ENCODE results near the gene ZNF684.
"Not testable (repeated sequence)": the region's sequence is repeated elsewhere in the genome, so short reads cannot be mapped to it uniquely, and the experiment has no call there.

Gene ZNF684

DNA sequence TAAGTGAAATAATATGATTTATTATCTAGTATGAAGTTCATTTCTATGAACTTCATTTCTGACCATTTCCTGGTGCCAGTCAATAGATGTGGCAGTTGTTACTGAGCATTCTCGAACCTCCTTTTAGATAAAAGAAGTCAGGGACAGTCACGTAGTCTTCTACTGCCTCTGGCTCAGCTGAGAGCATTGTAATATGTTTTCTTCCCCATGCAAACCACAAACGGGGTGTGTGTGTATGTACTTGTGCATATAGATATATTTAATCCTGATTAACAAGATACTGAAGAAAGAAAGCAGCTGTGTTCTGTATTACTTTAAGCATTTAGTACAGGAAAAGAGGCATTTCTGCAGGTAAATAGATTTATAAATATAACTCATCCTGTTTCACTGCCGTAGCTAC, 21.6 kb downstream of the ZNF684 start:
- Mint-ChIP-seq H3K27me3 (no peaks in the 10 kb centered on the region), H3K27ac (no peak overlapping the region), H3K4me1 (no peaks in the 10 kb centered on the region), H3K9me3 (no peaks in the 10 kb centered on the region), H3K4me3 (no peak overlapping the region), H3K36me3 (peaks cover 3% of the 10 kb centered on the region)
- ATAC-seq (ENCODE audit: low read depth), result no peak
- DNase-seq (ENCODE audit: low spot score in 2 of 2), result no peak

DNA sequence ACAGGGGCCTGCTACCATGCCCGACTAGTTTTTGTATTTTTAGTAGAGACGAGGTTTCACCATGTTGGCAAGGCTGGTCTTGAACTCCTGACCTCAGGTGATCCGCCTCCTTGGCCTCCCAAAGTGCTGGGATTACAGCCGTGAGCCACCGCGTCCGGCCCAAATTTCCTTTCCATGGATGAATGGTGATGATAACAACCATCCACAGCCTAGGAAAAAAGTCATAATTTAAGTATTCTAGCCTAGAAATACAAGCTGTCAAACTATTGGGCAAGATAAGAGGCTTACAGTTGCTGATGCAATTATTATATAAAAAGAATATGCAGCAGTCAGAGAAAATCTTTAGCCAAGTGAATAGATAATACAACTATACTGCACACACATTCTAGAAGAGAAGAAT, 23.4 kb downstream of the ZNF684 start:
- not testable (repeated sequence) for H3K27ac Mint-ChIP-seq; H3K4me1 Mint-ChIP-seq; ATAC-seq (ENCODE audit: low read depth); H3K4me3 Mint-ChIP-seq; H3K9me3 Mint-ChIP-seq; H3K36me3 Mint-ChIP-seq; DNase-seq (ENCODE audit: low spot score in 2 of 2); H3K27me3 Mint-ChIP-seq

DNA sequence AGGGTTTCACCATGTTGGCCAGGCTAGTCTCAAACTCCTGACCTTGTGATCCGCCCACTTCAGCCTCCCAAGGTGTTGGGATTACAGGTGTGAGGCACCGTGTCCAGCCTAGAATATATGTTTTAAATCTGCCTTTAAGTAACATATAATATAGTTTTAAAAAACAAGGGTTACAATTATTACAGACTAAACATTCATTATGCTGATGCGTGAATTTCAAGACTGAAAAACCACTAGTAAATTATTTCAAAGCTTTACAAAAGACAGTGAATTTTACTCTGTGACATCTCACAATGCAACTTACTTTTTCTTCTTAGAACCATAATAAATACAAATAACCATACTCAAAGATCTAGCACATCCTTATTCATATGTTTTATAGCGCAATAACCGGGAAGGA, 24.7 kb downstream of the ZNF684 start:
- no peaks in the 10 kb centered on the region for H3K9me3 Mint-ChIP-seq
- H3K27ac Mint-ChIP-seq, result no peak overlapping the region
- no peak for DNase-seq (ENCODE audit: low spot score in 2 of 2)
- H3K4me1 Mint-ChIP-seq, result no peaks in the 10 kb centered on the region
- no peak overlapping the region for H3K4me3 Mint-ChIP-seq
- H3K27me3 Mint-ChIP-seq, result peaks cover 2% of the 10 kb centered on the region
- no peak for ATAC-seq (ENCODE audit: low read depth)
- H3K36me3 Mint-ChIP-seq, result no peaks in the 10 kb centered on the region

DNA sequence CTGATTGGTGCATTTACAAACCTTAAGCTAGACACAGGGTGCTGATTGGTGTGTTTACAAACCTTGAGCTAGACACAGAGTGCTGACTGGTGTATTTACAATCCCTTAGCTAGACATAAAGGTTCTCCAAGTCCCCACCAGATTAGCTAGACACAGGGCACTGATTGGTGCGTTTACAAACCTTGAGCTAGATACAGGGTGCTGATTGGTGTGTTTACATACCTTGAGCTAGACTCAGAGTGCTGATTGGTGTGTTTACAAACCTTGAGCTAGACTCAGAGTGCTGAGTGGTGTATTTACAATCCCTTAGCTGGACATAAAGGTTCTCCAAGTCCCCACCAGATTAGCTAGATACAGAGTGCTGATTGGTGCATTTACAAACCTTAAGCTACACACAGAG, 26.8 kb downstream of the ZNF684 start:
- H3K4me3 Mint-ChIP-seq; ATAC-seq (ENCODE audit: low read depth); H3K9me3 Mint-ChIP-seq; H3K4me1 Mint-ChIP-seq; DNase-seq (ENCODE audit: low spot score in 2 of 2); H3K27me3 Mint-ChIP-seq; H3K36me3 Mint-ChIP-seq; H3K27ac Mint-ChIP-seq: not testable (repeated sequence)

DNA sequence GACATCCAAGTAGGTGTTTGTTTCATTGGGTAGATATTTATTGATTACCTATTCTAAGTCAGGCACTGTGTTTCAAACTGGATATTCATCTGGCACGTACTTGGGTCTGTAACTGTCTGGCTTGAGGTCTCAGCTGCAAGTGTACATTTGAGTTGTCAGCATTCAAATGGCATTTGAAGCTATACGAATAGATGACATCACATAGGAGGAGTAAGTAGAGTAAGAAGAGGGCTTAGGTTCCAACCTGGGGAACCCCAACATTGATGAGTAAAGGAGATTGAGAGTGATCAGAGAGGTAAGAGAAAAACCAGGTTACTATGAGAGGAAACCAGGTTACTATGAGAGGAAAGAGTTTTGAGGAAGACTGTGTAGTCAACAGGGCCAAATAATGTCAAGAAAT, 30.7 kb downstream of the ZNF684 start:
- Mint-ChIP-seq H3K27me3 (peaks cover 20% of the 10 kb centered on the region), H3K36me3 (peaks cover 4% of the 10 kb centered on the region), H3K9me3 (peaks cover 3% of the 10 kb centered on the region), H3K4me1 (no peaks in the 10 kb centered on the region), H3K4me3 (no peak overlapping the region), H3K27ac (no peak overlapping the region)
- DNase-seq (ENCODE audit: low spot score in 2 of 2) (no peak), ATAC-seq (ENCODE audit: low read depth) (no peak)

DNA sequence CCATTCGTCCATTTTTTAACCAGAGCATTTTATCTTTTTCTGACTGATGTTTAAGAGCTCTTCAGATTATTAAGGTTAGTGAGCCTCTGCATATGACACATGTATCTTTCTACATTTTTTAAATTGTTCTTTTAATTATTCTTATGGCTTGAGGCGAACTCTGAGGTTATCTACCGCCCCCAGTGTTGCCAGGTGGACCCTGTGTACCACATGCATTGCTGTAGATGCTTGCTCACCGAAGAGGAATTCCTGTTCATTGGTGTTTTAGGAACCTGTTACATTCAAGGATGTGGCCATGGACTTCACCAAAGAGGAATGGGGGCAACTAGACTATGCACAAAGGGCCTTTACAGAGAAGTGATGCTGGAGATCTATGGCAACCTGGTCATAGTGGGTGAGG, 31.8 kb downstream of the ZNF684 start:
- Mint-ChIP-seq H3K27ac (no peak overlapping the region), H3K36me3 (peaks cover 4% of the 10 kb centered on the region), H3K27me3 (peaks cover 20% of the 10 kb centered on the region), H3K4me1 (no peaks in the 10 kb centered on the region), H3K9me3 (peaks cover 3% of the 10 kb centered on the region), H3K4me3 (no peak overlapping the region)
- ATAC-seq (ENCODE audit: low read depth), result no peak
- no peak for DNase-seq (ENCODE audit: low spot score in 2 of 2)

DNA sequence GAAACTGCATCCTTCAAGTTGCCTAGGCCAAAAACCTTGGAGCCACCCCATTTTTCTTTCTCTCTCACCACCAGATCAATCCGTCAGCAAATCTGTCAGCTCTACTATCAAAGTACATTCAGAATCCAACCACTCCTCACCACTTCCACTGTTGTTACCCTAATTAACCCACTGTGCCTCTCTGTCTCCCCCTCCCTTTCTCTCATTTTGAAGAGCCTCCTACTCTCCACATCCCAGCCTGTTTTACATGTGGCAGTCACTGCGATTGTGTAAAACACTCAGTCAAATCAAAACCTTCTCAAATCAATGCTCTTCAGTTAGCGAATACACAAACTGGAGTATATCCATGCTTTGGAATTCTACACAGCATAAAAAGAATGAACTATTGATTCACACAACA, 33.1 kb downstream of the ZNF684 start:
- Mint-ChIP-seq H3K27me3 (peaks cover 20% of the 10 kb centered on the region), H3K36me3 (peaks cover 4% of the 10 kb centered on the region), H3K9me3 (peaks cover 3% of the 10 kb centered on the region), H3K4me3 (no peak overlapping the region), H3K27ac (no peak overlapping the region), H3K4me1 (no peaks in the 10 kb centered on the region)
- no peak for ATAC-seq (ENCODE audit: low read depth)
- no peak for DNase-seq (ENCODE audit: low spot score in 2 of 2)

DNA sequence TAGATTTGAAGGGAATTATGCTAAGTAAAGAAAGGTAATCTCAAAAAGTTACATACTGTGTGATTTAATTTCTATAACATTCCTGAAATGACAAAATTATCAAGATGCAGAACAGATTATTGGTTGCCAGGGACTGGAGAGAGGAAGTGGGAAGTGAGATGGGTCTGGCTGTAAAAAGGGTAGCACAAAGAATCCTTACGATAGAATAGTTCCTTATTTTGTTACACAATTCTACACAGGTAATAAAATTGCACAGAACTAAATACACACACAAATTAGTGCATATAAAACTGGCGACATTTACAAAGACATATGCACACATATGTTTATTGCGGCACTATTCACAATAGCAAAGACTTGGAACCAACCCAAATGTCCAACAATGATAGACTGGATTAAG, 33.5 kb downstream of the ZNF684 start:
- Mint-ChIP-seq H3K4me3 (no peak overlapping the region), H3K36me3 (peaks cover 4% of the 10 kb centered on the region), H3K27ac (no peak overlapping the region), H3K9me3 (peaks cover 3% of the 10 kb centered on the region), H3K27me3 (peaks cover 20% of the 10 kb centered on the region), H3K4me1 (no peaks in the 10 kb centered on the region)
- ATAC-seq (ENCODE audit: low read depth) (no peak), DNase-seq (ENCODE audit: low spot score in 2 of 2) (no peak)

DNA sequence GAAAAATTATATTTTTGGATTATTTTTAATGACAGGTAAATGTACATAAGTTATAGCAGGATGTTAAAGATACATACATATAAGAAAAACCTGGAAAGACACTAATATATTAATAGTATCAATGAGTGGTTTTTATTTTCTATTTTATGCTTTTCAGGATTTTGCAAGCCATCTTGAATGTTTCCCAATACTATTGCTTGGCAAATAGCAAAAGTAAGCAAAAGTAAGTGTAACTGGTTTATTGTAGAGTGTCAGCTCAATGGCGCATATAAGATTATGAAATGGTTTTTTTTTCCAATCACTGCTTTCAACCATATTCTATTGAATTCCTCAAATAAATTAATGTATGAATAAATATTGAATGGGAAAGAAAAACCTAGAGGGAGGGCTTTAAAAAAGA, 36.4 kb downstream of the ZNF684 start:
- Mint-ChIP-seq H3K9me3 (peaks cover 3% of the 10 kb centered on the region), H3K36me3 (peaks cover 4% of the 10 kb centered on the region), H3K27me3 (peaks cover 15% of the 10 kb centered on the region), H3K4me1 (no peaks in the 10 kb centered on the region), H3K4me3 (no peak overlapping the region), H3K27ac (no peak overlapping the region)
- DNase-seq (ENCODE audit: low spot score in 2 of 2), result no peak
- ATAC-seq (ENCODE audit: low read depth), result no peak

DNA sequence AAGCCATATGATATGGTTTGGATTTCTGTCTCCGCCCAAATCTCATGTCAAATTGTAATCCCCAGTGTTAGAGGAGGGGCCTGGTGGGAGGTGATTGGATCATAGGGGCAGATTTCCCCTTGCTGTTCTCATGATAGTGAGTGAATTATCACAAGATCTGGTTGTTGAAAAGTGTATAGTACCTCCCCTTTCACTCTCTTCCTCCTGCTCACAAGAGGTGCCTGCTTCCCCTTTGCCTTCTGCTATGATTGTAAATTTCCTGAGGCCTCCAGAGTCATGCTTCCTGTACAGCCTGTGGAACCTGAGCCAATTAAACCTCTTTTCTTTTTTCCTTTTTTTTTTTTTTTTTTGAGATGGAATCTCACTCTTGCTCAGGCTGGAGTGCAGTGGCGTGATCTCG, 43.4 kb downstream of the ZNF684 start:
- DNase-seq (ENCODE audit: low spot score in 2 of 2); ATAC-seq (ENCODE audit: low read depth); H3K9me3 Mint-ChIP-seq; H3K36me3 Mint-ChIP-seq; H3K4me1 Mint-ChIP-seq; H3K4me3 Mint-ChIP-seq; H3K27me3 Mint-ChIP-seq; H3K27ac Mint-ChIP-seq: not testable (repeated sequence)

DNA sequence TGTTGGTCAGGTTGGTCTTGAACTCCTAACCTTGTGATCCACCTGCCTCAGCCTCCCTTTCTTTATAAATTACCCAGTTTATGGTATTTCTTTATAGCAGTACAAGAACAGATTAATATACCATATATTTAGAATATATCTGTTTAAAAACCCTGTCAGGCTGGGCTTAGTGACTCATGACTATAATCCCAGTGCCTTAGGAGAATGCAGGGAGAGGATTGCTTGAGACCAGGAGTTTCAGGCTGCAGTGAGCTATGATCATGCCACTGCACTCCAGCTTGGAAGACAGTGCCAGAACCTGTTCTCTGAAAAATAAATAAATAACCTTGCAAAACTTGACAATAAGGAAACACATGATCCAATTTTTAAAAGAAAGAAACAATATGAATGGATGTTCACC, 43.9 kb downstream of the ZNF684 start:
- DNase-seq (ENCODE audit: low spot score in 2 of 2) (no peak), ATAC-seq (ENCODE audit: low read depth) (no peak)
- no peaks in the 10 kb centered on the region for H3K9me3 Mint-ChIP-seq
- no peak overlapping the region for H3K27ac Mint-ChIP-seq
- no peaks in the 10 kb centered on the region for H3K36me3 Mint-ChIP-seq
- no peak overlapping the region for H3K4me3 Mint-ChIP-seq
- H3K27me3 Mint-ChIP-seq, result peaks cover 10% of the 10 kb centered on the region
- no peaks in the 10 kb centered on the region for H3K4me1 Mint-ChIP-seq

DNA sequence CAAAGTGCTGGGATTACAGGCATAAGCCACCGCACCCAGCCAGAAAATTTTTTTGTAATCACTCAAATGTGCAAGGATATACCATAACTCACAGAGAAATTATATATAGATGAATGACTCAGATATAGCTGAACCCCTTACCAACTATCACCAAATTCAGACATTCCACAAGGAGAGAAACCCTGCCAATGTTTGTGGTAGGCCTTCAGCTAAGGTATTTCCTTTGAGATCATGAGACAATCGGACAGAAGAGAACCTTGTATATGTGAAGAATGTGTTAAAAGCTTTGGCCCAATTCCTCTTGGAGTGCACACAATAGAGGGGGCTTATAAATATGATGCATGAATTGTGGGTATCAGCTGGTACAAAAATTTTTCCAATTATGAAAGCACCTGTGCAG, 50.7 kb downstream of the ZNF684 start:
- ATAC-seq (ENCODE audit: low read depth) (no peak), DNase-seq (ENCODE audit: low spot score in 2 of 2) (no peak)
- H3K4me1 Mint-ChIP-seq, result no peaks in the 10 kb centered on the region
- no peak overlapping the region for H3K27ac Mint-ChIP-seq
- no peaks in the 10 kb centered on the region for H3K36me3 Mint-ChIP-seq
- H3K27me3 Mint-ChIP-seq, result peaks cover 5% of the 10 kb centered on the region
- no peak overlapping the region for H3K4me3 Mint-ChIP-seq
- no peaks in the 10 kb centered on the region for H3K9me3 Mint-ChIP-seq

DNA sequence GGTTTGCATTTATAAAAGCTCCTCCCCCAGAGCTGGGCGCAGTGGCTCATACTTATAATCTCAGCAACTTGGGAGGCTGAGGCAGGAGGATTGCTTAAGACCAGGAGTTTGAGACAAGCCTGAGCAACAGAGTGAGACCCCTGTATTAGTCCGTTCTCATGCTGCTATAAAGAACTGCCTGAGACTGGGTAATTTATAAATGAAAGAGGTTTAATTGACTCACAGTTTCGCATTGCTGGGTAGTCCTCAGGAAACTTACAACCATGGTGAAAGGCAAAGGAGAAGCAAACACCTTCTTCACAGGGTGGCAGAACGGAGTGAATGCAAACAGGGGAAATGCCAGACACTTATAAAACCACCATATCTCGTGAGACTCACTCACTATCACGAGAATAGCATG, 52.5 kb downstream of the ZNF684 start:
- ATAC-seq (ENCODE audit: low read depth) (no peak), DNase-seq (ENCODE audit: low spot score in 2 of 2) (no peak)
- Mint-ChIP-seq H3K9me3 (no peaks in the 10 kb centered on the region), H3K4me1 (no peaks in the 10 kb centered on the region), H3K4me3 (no peak overlapping the region), H3K27ac (no peak overlapping the region), H3K36me3 (no peaks in the 10 kb centered on the region), H3K27me3 (peaks cover 5% of the 10 kb centered on the region)

DNA sequence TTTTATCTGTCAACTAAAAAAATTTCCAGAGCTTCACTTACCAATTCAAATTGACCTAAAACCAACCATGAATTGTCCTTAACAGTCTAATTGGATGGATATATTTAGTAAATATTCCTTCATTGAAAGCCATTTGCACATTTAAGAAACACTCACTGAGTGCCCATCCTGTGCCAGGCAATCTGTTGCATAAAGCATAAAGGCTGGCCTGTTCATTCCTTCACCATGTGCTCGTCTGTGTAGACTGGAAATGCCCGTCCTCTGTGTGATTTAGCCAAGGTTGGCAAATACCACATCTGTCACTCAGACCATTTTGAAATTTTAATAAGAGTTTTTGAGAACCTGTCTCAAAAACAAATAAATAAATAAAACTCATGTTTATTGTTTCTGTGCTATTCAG, 57.1 kb downstream of the ZNF684 start:
- Mint-ChIP-seq H3K9me3 (no peaks in the 10 kb centered on the region), H3K4me1 (peaks cover 5% of the 10 kb centered on the region), H3K4me3 (no peak overlapping the region), H3K36me3 (no peaks in the 10 kb centered on the region), H3K27me3 (peaks cover 5% of the 10 kb centered on the region), H3K27ac (no peak overlapping the region)
- no peak for ATAC-seq (ENCODE audit: low read depth)
- no peak for DNase-seq (ENCODE audit: low spot score in 2 of 2)

DNA sequence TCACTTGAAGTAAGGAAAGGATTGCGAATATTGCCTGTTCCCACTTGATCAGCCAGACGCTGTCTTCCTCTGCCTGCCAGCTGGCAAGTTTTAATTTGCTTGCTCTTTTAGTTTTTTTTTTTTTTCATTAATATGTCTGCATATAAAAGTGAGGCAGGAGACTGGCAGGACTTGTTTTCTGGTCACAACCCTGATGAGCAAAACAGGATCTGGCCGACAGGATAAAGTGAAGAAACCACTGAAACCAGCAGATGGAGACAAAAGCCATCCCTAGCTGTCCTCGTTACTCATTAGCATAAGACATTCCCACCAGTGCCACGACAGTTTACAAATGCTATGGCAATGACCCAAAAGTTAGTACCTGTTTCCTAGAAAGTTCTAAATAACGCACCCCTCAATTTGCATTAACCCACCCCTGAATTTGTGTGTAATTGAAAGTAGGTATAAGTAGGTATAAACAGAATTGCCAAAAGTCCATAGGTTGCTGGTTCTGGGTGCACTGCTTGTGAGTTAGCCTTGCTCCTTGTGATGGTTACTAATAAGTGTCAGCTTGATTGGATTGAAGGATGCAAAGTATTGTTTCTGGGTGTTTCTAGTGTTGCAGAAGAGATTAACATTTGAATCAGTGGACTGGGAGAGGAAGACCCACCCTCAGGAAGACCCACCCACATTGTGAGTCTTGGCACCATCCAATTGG, 60.8 kb downstream of the ZNF684 start:
- DNase-seq (ENCODE audit: low spot score in 2 of 2), result peak in 1 of 2 donors; percentile 11

More for the DNA sequence above, 60.8 kb downstream of the ZNF684 start:
- ATAC-seq (ENCODE audit: low read depth), result peak; percentile 67
- Mint-ChIP-seq H3K36me3 (no peaks in the 10 kb centered on the region), H3K27ac (no peak overlapping the region), H3K27me3 (peaks cover 7% of the 10 kb centered on the region), H3K4me1 (peaks cover 5% of the 10 kb centered on the region), H3K9me3 (no peaks in the 10 kb centered on the region), H3K4me3 (no peak overlapping the region)
